GM10847 (cell line): ENCODE results near the gene MFAP3.

Experiments
- POLR2A ChIP-seq: IDR thresholded peaks from 2 replicates; pipeline ENCODE4 v1.6.1; 2011; ENCODE audit not compliant: insufficient read length; ENCODE audit errors: extremely low read depth

Gene MFAP3

DNA sequence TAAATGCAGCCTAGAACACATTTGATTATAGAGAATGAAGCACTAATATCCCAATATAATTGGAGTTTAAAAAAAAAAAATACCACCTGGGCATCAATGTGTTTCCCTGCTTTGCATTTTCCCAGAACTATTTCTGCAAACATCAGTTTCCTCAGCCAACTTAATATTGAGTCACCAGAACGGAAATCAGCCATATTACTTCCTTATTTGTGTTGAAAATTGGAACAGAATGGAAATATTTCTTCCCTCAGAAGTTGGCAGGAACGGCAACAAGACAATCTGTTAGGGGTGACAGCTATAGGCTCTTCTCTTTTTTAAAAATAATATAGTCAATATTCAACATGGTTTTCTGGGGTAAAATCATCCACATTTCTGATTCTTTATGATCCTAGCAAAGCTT lies 4.0 kb downstream of the MFAP3 start:
- TF ChIP-seq POLR2A, result no peak

DNA sequence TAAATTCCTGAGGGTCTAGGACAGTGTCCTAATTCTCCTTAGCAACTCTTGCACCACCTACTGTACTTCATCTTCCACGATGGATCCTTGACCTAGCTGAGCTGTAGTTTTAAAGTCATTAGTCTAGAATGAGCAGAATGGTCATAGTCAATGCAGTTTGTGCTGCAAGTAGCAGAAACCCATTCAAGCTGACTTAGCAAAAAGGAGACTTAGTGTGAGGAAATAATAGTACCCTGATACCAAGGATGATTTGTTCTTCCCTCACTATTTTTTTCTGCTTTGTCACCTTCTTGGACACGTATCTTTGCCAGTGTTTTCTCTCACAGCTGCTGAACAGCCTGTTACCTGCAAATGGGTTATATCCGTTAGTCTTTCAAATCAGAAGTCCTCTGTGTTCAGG lies 5.3 kb downstream of the MFAP3 start:
- TF ChIP-seq POLR2A, result no peak

DNA sequence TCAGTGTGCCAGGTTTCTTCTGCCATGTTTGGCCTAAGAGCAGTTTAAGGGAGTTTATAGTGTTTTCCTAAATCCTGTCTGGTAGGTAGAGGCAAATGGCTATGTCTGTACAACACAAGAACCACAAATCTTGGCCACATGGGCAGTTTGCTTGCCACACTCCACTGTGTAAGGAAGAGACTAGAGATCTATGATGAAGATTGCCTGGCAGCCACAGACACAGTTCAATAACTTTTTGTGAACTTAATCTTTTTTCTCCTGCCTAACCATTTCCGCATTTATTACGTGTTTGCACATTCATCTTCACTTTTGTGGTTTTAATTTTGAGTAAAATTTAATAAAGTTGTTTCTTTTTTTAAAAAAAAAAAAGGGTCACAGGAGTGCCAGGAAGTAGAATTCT lies 5.8 kb downstream of the MFAP3 start:
- no peak for TF ChIP-seq POLR2A

DNA sequence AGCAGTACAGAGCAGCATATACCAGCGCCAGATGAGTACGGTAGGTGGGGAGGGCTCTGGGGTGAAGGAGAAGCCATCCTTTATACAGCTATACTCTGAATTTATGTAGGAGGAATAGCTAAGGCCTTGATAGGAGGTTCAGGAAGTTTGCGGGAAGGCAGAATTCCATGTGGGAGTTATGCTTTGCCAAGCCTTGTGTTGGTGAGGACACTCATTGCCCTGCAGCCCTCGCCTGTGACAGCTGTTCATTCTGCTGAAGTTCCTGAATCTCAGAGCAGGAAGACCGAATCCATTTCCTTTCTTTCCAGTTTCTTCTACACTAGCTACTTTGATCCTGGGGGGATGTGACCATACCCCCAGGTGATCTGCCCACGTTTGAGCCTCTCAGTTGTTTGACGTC lies 7.7 kb downstream of the MFAP3 start:
- TF ChIP-seq POLR2A, result no peak

DNA sequence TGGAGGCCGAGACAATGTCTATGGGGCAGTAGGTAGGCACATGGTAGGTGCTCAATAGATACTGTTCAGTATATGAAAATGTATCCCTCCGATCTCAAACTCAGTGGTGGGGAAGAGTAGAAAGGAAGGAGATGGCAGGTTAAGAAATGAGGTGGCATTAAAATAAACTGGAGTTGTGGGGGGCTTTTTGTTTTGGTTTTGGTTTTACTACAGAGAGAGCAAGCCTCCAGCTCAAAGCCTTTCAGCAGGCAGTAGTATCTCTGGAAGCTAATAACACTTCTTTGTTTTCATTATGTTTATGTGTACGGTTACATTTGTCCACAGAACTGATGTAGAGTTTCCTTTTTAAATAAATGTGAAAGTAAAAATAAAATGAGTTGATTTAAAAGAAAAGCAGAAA lies 8.6 kb downstream of the MFAP3 start:
- TF ChIP-seq POLR2A, result no peak

DNA sequence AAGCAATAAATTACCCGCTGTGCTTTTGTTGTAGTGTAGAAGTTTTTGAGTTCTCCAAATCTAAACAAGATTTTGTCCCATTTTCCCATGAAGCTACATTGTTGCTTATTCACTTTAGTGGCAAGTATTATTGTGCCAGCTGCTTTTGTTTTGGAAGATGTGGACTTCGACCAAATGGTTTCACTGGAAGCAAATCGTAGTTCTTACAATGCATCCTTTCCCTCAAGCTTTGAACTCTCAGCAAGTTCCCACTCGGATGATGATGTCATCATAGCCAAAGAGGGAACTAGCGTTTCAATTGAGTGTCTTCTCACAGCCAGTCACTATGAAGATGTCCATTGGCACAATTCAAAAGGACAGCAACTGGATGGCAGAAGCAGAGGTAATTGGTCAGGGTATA lies 10.9 kb downstream of the MFAP3 start:
- no peak for TF ChIP-seq POLR2A

DNA sequence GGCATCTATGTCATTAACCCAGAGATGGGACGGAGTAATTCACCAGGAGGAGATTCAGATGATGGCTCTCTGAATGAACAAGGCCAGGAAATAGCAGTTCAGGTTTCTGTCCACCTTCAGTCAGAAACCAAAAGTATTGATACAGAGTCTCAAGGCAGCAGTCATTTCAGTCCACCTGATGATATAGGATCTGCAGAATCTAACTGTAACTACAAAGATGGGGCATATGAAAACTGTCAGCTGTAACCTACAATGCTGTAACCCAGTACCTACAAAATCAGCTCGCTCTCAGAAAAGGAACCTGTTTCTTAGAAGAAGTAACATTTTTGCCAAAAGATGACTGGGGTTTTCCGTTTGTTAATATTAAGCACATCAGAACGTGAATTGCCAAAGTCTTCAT lies 14.7 kb downstream of the MFAP3 start:
- no peak for TF ChIP-seq POLR2A

DNA sequence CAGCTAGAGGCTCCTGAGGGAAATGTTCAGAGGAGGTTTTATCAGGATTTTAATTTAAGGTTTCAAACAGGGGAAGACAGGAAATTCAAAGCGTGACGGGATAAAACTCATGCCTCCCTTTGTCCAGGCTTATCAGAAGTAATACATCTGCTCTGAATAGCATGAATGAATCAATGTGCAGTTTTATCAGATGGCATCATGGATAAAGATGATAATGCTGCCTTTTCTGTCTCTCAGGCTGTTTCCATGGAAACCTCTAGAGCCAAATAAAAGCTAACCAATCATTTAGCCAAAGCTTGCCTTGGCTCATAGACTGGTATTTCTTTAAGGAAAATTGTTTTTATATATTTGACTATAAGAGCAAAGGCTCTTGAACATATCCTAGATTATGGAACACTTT lies 16.4 kb downstream of the MFAP3 start:
- TF ChIP-seq POLR2A, result no peak

DNA sequence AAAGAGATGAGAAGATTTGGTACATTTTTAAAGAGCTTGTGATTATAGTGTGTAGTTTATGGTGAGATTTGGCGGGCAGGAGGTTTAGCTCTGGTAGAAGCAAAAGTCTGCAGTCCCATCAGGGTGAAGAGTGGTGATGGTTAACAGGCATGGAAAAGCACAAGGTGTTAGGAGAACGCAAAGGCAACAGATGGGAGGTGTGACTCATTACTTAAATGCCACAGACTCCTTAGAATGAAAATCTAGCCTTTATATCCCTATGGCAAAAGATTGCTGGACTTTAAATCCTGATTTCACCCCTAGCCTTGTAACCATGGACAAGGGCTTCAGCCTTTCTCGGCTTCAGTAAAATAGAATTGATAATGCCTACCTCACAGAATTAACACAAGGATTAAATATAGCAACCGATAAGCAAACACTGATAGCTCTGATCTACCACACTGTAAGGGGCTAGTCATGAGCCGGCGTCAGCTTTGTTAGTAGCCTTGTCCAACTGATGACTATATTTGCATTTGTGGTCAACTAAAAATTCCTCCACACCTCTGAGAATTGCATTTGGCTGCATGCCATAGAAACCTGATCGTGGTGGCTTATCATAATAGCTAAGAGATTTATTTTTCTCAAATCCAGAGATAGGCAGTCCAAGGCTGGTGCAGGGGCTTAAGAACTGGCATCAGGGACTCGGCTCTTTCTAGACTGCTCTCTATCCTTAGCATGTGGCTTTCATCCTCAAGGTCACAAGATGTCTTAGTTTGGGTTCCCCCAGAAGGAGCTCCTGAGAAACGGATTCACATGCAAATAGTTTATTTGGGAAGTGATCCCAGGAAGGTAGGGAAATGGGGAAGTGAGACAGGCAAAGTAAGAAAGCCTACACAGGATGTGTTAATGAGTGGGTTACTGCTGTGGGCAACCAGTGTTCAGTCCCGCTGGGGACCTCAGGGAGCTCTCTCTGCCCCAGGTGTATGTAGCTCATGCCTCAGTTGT lies 19.6 kb downstream of the MFAP3 start:
- TF ChIP-seq POLR2A, result no peak

DNA sequence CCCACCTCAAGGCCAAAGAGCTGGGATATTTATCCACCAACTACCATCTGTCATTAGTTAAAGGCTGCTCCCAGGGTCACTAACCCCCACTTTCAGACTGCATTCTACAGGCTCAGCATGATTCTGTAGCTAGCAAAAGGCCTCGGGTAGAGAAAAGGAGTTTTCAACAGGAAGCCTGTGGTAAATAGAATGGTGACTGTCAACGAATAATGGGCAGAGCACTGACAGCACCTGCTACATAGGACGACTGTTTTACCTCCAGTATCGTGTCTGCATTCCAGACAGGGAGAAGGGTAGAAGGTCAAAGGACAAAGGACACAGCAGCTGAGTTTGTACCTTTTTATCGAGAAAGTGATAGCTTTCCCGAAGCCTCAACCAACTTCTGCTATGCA lies 20.3 kb downstream of the MFAP3 start:
- no peak for TF ChIP-seq POLR2A

DNA sequence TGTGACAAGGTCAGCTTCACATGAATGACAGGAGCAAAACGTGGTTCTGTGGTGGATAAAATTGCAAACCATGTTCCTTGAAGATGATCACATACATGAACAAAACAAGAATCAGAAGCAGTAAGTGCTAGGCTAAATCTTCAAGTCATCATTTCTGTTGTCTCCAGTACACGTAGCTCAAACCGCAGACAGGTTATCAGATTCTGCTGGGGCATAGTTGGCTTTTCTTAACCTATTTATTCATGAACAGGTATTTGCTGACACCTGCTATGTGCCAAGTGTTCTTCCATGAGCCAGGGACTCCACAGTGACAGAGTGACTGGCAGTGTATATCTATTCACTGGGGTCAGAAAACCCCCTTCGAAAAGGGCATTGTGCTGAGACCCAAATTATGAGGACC lies 20.8 kb downstream of the MFAP3 start:
- TF ChIP-seq POLR2A, result no peak

DNA sequence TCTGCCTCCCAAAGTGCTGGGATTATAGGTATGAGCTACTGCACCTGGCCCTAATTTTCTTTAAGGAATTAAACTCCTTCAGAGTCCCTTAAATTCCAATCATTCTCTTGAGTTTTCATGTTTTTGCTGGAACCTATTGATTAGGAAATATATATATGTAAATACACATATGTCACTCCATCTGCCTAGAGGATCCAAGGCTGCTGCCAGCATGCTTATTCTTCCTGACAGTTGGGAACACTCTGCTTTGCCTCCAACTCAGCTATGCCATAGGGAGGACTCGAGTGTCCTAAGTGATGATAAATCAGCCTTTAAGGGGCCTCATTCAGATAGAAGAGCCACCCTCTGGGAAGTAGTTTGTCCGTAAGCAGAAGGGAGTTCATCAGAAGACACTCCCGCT lies 21.8 kb downstream of the MFAP3 start:
- TF ChIP-seq POLR2A, result no peak

DNA sequence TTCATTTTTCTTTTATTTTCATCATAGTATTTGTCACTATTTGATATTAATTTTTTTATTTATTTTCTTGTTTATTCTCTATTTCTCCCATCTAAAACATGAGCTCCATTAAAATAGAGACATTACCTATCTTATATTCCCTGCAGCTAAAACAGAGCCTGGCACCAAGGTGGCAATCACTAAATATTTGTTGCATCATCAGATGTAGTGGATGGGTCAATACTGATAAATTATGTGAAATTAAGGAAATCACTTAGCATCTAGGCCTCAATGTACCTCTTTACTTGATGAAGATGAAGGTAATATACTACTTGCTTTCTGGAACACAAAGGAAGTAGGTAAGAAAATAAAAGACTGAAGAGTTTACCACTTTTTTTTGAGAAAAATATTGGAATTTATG lies 24.6 kb downstream of the MFAP3 start:
- TF ChIP-seq POLR2A, result no peak

DNA sequence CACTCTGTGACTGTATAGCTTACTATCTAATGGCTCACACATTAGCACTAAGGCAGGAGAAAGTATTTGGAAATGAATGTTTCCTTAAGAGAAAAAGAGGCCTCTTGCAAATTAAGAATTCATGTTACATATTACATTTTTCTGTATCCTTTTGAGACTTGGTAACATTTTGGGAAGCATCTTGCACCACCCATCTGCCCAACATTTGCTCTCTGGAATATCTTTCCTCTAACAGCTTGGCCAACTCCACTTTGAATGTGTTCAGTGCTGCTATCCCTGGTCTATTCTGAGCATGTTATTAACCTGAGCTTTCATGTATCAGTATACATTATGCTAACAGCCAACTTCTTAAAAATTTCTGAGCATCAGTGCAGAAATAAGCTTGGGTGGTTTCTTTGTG lies 27.2 kb downstream of the MFAP3 start:
- no peak for TF ChIP-seq POLR2A

DNA sequence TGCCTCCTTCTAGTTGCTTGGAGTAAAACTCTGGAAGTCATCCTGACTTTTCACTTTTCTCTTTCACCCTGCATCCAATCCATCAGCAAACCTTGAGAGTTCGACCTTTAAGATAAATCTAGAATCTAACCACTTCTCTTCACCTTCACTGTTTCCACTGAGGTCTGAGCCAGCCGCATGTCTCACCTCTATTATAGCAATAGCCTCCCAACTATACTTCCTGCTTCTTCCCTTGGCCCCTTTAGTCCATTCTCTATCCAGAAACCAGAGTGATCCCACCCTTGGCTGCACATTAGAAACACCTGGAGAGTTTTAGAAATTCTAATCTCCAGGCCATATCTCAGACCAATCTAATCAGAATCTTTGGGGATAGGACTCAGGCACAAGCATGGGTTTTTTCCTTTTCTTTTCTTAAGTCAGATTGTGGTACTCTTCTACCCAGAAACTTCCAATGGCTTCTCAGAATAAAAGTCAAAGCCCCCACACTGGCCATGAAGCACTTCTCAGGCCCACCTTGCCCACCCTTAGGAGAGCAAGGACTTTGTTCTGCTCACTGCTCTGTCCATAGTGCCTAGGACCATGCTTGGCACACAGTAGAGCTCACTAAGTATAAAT lies 33.1 kb downstream of the MFAP3 start:
- no peak for TF ChIP-seq POLR2A

DNA sequence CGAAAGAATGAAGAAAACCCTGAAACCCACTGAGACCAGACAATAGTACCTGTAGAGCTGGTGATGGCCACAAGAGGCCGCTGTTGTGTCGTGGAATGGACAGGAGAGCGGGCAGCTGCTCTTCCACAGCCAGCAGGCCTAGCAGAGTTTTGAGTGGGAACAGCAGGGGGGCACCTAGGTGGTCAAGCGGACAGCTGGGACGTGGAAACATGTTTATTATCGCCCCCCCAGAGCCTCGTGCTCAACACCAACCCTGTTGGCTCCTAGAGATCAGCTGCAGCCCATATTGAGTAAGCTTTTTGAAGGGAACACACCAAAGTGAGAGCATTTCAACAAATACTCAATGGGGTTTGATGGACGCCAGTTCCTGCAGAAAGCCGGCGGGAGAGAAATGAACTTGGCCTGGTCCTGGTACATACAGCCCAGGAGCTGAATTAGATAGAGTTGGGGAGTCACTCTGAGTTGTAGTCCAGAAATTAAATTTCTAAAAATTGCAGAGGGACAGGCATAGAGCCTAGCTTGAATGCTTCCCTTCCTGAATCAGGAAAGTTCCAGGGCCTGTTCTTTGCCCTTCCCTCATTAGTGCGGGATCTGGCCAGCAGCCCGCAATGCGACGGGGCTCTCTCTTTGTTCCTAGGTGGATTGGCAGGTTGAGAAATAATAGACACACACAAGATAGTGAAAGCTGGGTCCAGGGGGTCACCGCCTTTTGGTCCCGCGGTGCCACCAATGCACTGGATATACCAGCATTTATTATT lies 33.8 kb downstream of the MFAP3 start:
- TF ChIP-seq POLR2A, result no peak
